ENCODE results near the gene TGFBI. TPM values are rescaled to one million over a fixed set of nuclear protein-coding genes. Genes with fewer than 3 reads are reported as not detected.

TGFBI gene
- total RNA-seq, 1 donor from 2014 or later: 174 TPM

DNA sequence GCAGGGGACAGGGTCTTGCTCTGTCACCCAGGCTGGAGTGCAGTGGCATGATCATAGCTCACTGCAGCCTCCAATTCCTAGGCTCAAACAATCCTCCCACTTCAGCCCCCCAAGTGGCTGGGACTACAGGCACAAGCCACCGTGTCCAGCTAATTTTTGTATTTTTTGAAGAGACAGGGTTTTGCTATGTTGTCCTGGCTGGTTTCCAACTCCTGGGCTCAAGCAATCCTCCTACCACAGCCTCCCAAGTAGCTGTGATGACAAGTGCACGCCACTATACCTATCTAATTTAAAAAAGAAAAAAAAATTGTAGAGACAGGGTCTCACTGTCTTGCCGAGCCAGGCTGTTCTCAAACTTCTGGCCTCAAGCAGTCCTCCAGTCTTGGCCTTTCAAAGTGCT is 42.4 kb upstream of the TGFBI start:
- no peak for DNase-seq (ENCODE audit: low spot score in 2 of 2)
- Histone ChIP-seq H3K4me3 (no peak overlapping the region), H3K36me3 (no peaks in the 10 kb centered on the region), H3K4me1 (peaks cover 0 to 16% of the 10 kb centered on the region in 2 donors), H3K27me3 (no peaks in the 10 kb centered on the region), H3K9me3 (peaks cover 0 to 3% of the 10 kb centered on the region in 2 donors), H3K27ac (peak overlapping the region; percentile 56 to 80)
- no peak for TF ChIP-seq CTCF (IDR thresholded peaks at IDR 0.05)
- intact Hi-C loops (cut with DNase I): loop anchor here (2.0 kb wide), 3 partner anchors 30 to 72 kb away; no protein-coding TSS in a partner anchor

- Histone ChIP-seq H3K4me3 (no peak overlapping the region), H3K27me3 (no peaks in the 10 kb centered on the region), H3K36me3 (no peaks in the 10 kb centered on the region), H3K27ac (peak overlapping the region; percentile 56 to 80), H3K9me3 (peaks cover 0 to 3% of the 10 kb centered on the region in 2 donors), H3K4me1 (peaks cover 0 to 16% of the 10 kb centered on the region in 2 donors)
- TF ChIP-seq CTCF (IDR thresholded peaks at IDR 0.05): no peak
- DNase-seq (ENCODE audit: low spot score in 2 of 2): no peak
- intact Hi-C loops (cut with DNase I): loop anchor here (2.0 kb wide), 3 partner anchors 30 to 72 kb away; no protein-coding TSS in a partner anchor
Measured at GRCh38 chr5:135986891-135987401, 41.8 kb upstream of the TGFBI start.

GRCh38 chr5:135988546-135988945 is 40.2 kb upstream of the TGFBI start:
- no peak for TF ChIP-seq CTCF (IDR thresholded peaks at IDR 0.05)
- Histone ChIP-seq H3K4me1 (peaks cover 0 to 16% of the 10 kb centered on the region in 2 donors), H3K4me3 (no peak overlapping the region), H3K36me3 (no peaks in the 10 kb centered on the region), H3K27me3 (no peaks in the 10 kb centered on the region), H3K9me3 (peaks cover 0 to 3% of the 10 kb centered on the region in 2 donors), H3K27ac (no peak overlapping the region)
- intact Hi-C loops (cut with DNase I): no loop called here
- DNase-seq (ENCODE audit: low spot score in 2 of 2): no peak

DNA sequence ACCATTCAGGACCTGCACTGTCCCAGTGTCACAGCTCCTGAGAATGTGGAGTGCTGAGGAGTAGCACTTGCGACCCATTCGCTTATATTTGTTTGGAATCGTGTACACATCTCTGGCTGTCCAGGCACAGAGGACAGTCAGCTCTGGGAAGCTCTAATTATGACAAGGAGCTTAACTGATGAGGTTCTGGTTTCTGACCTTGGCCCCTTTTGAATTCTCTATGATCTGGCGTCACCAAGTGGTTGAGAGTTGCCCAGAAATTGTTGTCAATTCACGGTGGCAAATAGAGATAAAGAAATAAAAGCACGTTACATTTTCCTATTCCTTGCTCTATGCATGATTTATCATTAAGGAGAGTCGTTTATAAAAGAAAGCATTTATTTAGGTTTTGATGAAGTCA is 39.1 kb upstream of the TGFBI start:
- no peak for TF ChIP-seq CTCF (IDR thresholded peaks at IDR 0.05)
- no peak overlapping the region for H3K27ac ChIP-seq

DNA sequence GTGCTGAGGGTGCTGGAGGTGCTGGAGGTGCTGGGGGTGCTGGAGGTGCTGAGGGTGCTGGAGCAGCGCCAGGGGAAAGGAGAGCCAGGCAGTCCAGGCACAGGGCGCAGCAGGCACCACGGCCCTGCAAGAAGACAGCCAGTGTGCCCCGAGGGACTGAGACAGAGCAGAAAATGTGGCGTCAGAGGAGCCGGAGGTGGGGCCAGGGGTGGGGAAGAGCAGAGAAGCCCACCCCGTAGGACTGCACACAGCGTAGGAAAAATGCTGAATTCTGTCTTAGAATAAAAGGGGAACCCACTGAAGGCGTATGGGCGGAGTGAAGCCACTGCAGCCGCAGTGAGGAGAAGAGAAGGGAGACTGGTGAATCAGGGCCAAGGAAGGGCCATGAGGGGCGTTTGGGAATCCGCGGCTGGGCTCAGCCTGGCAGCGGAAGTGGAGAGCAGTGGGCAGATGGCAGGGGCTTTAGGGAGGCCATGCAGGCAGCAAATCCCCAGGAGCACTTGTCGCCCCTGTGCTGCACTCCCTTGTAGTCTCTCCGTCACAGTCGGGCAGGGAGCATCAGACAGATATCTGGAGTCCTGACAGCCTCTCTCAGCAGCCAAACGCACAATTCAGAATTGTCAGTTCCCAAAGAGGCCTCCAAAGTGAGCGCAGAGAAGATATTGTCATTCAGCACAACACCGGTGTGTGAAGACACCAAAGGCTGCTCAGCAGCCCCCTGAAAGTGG is 38.1 kb upstream of the TGFBI start:
- Histone ChIP-seq H3K4me3 (no peak overlapping the region), H3K27ac (no peak overlapping the region), H3K4me1 (peaks cover 0 to 18% of the 10 kb centered on the region in 2 donors), H3K27me3 (no peaks in the 10 kb centered on the region), H3K9me3 (peaks cover 0 to 3% of the 10 kb centered on the region in 2 donors), H3K36me3 (no peaks in the 10 kb centered on the region)
- no peak for TF ChIP-seq CTCF (IDR thresholded peaks at IDR 0.05)
- no peak for DNase-seq (ENCODE audit: low spot score in 2 of 2)
- intact Hi-C loops (cut with DNase I): no loop called here

More for the DNA sequence above, 39.1 kb upstream of the TGFBI start:
- H3K27me3 ChIP-seq: no peaks in the 10 kb centered on the region
- intact Hi-C loops (cut with DNase I): no loop called here
- H3K4me1 ChIP-seq: peaks cover 0 to 19% of the 10 kb centered on the region in 2 donors
- peaks cover 0 to 3% of the 10 kb centered on the region in 2 donors for H3K9me3 ChIP-seq
- no peak overlapping the region for H3K4me3 ChIP-seq
- H3K36me3 ChIP-seq: no peaks in the 10 kb centered on the region
- no peak for DNase-seq (ENCODE audit: low spot score in 2 of 2)

Data from ascending aorta (tissue), 2 donors.